Keratinocyte (primary cell): ENCODE results near the gene EXOSC5. TPM values are rescaled to one million over a fixed set of nuclear protein-coding genes. Genes with fewer than 3 reads are reported as not detected.

Experiments used
- DNase-seq: peaks from one replicate; pipeline ENCODE4 v3.0.0-alpha.2; 2011; ENCODE audit warnings: low read depth, missing footprints, low spot score
- FAIRE-seq: peaks from 2 replicates; lab custom pipeline; 2011; peaks lifted over from hg19 to GRCh38; lab: Jason Lieb, UNC
- H2AFZ ChIP-seq: 2 replicates; pipeline ENCODE4 v1.6.0; 2012; ENCODE audit warnings: low read length, control low read depth, inconsistent platforms; ENCODE audit not compliant: control insufficient read depth
- H3K27ac ChIP-seq: 2 replicates; pipeline ENCODE4 v1.5.1; 2011; ENCODE audit warnings: low read length; ENCODE audit not compliant: control insufficient read depth, insufficient read depth
- H3K27me3 ChIP-seq: 3 replicates; pipeline ENCODE4 v1.6.0; 2011; ENCODE audit warnings: low read length; ENCODE audit not compliant: control insufficient read depth, insufficient read depth; ENCODE audit errors: extremely low read depth
- H3K36me3 ChIP-seq, 2 experiments: 2 replicates in 1 of 2; 3 replicates in 1 of 2; pipeline ENCODE4 v1.5.1; 2011; ENCODE audit warnings: low read length in 2 of 2, mild to moderate bottlenecking in 1 of 2; ENCODE audit not compliant: control insufficient read depth in 2 of 2, insufficient read depth in 2 of 2; ENCODE audit errors: extremely low read depth in 1 of 2
- H3K4me1 ChIP-seq: 3 replicates; pipeline ENCODE4 v1.5.1; 2011; ENCODE audit warnings: low read length; ENCODE audit not compliant: control insufficient read depth, insufficient read depth; ENCODE audit errors: extremely low read depth
- H3K4me2 ChIP-seq: 3 replicates; pipeline ENCODE4 v1.6.0; 2011; ENCODE audit warnings: low read depth, low read length; ENCODE audit not compliant: control insufficient read depth, insufficient read depth; ENCODE audit errors: extremely low read depth
- H3K4me3 ChIP-seq, 3 experiments: fragments of 200-600 bp in 1 of 3; sonication (generic) in 1 of 3; 2 replicates in 2 of 3; 3 replicates in 1 of 3; pipeline ENCODE4 v1.5.1; 2011 to 2016; ENCODE audit warnings: low read length in 3 of 3, mild to moderate bottlenecking in 3 of 3, control low read depth in 2 of 3, inconsistent platforms in 1 of 3, low read depth in 1 of 3, mixed read lengths in 1 of 3, mixed run types in 1 of 3, moderate library complexity in 1 of 3; ENCODE audit not compliant: control insufficient read depth in 2 of 3, insufficient read depth in 2 of 3; ENCODE audit errors: extremely low read depth in 1 of 3
- H3K79me2 ChIP-seq: 2 replicates; pipeline ENCODE4 v1.6.0; 2012; ENCODE audit warnings: low read length; ENCODE audit not compliant: control insufficient read depth, insufficient read depth
- H3K9ac ChIP-seq: 3 replicates; pipeline ENCODE4 v1.6.0; 2011; ENCODE audit warnings: low read length; ENCODE audit not compliant: control insufficient read depth, insufficient read depth; ENCODE audit errors: extremely low read depth
- H3K9me1 ChIP-seq: 3 replicates; pipeline ENCODE4 v1.6.0; 2011; ENCODE audit warnings: low read length; ENCODE audit not compliant: control insufficient read depth, insufficient read depth; ENCODE audit errors: extremely low read depth
- H3K9me3 ChIP-seq: 2 replicates; pipeline ENCODE4 v1.5.1; 2012; ENCODE audit warnings: low read depth, low read length; ENCODE audit not compliant: control insufficient read depth
- H4K20me1 ChIP-seq: 3 replicates; pipeline ENCODE4 v1.6.0; 2011; ENCODE audit warnings: low read length; ENCODE audit not compliant: control insufficient read depth, insufficient read depth; ENCODE audit errors: extremely low read depth
- EZH2 ChIP-seq: IDR thresholded peaks from one replicate; pipeline ENCODE4 v1.6.1; 2012; ENCODE audit warnings: inconsistent platforms, mild to moderate bottlenecking, low read length, moderate library complexity
- dilution Hi-C: fragments of 300-500 bp; cut with MboI; formaldehyde crosslinking; loops from one replicate; pipeline ENCODE4 v1.7.0; 2020; ENCODE audit warnings: low sequenced_read_pairs; ENCODE audit not compliant: extremely low pct_ligation_motif_present
- polyA plus RNA-seq, 5 experiments: library from polyadenylated mRNA; depleted of rRNA in 3 of 5; stranded (reverse) in 3 of 5; stranded (forward) in 1 of 5; unstranded in 1 of 5; fragments of >200 nt; gene quantifications; 1 replicate in 1 of 5; 2 replicates in 3 of 5; 3 replicates in 1 of 5; pipeline versions ENCODE4 v1.2.1 to v1.2.3, GENCODE V29; 2011 to 2012; ENCODE audit warnings: missing spikeins in 2 of 5, low read depth in 1 of 5, low replicate concordance in 1 of 5
- TF ChIP-seq, protein P1 (sequence below), 3 experiments: IDR thresholded peaks in 1 of 3; conservative IDR thresholded peaks in 1 of 3; optimal IDR thresholded peaks in 1 of 3; 2 replicates in 2 of 3; 3 replicates in 1 of 3; pipeline versions ENCODE3 to v1.5.1; 2011; ENCODE audit warnings: low read length in 3 of 3, mild to moderate bottlenecking in 3 of 3, moderate library complexity in 2 of 3, control low read depth in 1 of 3, inconsistent platforms in 1 of 3; ENCODE audit not compliant: insufficient read depth in 2 of 3; ENCODE audit errors: extremely low read depth in 1 of 3

The EXOSC5 gene
- polyA plus RNA-seq, 1 donor (not counting 4 experiments of a cell fraction or from before 2014, with no cell fraction given), result 12.5 TPM

DNA sequence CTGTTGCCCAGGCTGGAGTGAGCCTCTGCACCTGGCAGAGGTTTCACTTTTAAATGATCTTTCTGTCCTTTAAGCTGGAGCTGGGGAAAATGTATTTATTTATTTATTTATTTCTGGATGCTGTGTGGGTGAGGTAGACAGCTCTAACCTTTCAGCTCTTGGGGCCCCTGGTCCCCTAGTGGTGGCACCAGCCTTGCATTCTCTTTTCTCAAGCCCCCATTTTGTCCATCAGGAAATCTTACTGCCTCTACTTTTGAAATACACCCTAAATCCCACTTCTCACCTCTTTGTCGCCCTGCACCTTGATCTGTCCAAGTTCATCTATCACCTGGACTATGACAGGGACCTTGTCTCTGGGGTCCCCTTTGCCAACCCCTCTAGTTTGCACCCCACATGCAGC, 31.1 kb downstream of the EXOSC5 start:
- peaks cover 26% of the 10 kb centered on the region for H3K4me1 ChIP-seq
- no peak overlapping the region for H3K27ac ChIP-seq
- H3K36me3 ChIP-seq, result no peaks in the 10 kb centered on the region
- TF ChIP-seq EZH2, result no peak
- TF ChIP-seq, protein P1, sequence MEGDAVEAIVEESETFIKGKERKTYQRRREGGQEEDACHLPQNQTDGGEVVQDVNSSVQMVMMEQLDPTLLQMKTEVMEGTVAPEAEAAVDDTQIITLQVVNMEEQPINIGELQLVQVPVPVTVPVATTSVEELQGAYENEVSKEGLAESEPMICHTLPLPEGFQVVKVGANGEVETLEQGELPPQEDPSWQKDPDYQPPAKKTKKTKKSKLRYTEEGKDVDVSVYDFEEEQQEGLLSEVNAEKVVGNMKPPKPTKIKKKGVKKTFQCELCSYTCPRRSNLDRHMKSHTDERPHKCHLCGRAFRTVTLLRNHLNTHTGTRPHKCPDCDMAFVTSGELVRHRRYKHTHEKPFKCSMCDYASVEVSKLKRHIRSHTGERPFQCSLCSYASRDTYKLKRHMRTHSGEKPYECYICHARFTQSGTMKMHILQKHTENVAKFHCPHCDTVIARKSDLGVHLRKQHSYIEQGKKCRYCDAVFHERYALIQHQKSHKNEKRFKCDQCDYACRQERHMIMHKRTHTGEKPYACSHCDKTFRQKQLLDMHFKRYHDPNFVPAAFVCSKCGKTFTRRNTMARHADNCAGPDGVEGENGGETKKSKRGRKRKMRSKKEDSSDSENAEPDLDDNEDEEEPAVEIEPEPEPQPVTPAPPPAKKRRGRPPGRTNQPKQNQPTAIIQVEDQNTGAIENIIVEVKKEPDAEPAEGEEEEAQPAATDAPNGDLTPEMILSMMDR (optimal IDR thresholded peaks at IDR 0.05 in 1 of 3, IDR thresholded peaks at IDR 0.05 in 1 of 3, conservative IDR thresholded peaks at IDR 0.05 in 1 of 3; ENCODE audit: extremely low read depth in 1 of 3, insufficient read depth in 2 of 3, low read length in 3 of 3), result peak in 2 of 3 experiments; percentile 21 to 22
- dilution Hi-C loops, result no loop called here
- H3K4me2 ChIP-seq, result no peak overlapping the region
- H3K9me1 ChIP-seq, result peaks cover 2% of the 10 kb centered on the region
- H2AFZ ChIP-seq, result no peak overlapping the region
- H3K9me3 ChIP-seq, result no peaks in the 10 kb centered on the region
- H3K27me3 ChIP-seq, result no peaks in the 10 kb centered on the region
- no peak for FAIRE-seq
- H3K4me3 ChIP-seq, result no peak overlapping the region
- H3K9ac ChIP-seq, result no peak overlapping the region
- DNase-seq, result no peak
- peaks cover 12% of the 10 kb centered on the region for H3K79me2 ChIP-seq
- no peaks in the 10 kb centered on the region for H4K20me1 ChIP-seq

DNA sequence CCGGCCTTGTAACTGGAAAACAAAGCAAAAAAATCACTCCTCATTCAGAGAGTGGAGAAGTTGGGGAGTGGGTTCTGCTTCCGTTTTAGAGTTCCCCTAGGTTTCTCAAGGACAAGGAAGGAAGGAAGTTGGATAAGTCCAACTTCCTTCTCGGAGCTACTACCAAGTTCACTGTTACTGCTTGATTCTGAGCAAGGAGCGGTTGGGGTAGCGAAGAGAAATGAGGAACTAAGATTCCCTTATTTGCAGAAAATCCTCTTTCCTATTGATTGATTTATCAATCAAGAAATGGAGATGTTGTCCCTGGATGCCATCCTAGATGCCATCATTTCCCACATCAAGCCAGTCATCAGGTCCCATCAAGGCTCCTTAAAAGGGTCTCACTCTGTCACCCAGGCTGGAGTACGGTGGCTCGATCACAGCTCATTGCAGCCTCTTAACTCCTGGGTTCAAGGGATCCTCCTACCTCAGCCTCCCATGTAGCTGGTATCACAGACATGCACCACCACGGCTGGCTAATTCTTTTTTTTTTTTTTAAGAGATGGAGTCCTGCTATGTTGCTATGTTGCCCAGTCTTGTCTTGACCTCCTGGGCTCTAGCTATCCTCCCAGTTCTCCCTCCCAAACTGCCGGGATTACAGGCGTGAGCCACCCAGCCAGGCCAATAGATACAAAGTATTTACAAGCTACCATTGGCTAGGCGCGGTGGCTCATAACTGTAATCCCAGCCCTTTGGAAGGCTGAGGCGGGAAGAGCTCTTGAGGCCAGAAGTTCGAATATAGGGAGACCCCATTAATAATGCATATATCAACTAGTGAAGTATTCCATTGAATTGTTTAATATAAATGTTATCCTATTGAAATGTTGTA, 32.4 kb downstream of the EXOSC5 start:
- Histone ChIP-seq H3K9ac (peak overlapping the region; percentile 91), H3K4me1 (peaks cover 26% of the 10 kb centered on the region), H3K4me2 (peak overlapping the region; percentile 91), H3K36me3 (no peaks in the 10 kb centered on the region), H3K4me3 (peak overlapping the region; percentile 70 to 88 (median 74)), H3K9me3 (no peaks in the 10 kb centered on the region), H2AFZ (peak overlapping the region; percentile 52), H3K27ac (peak overlapping the region; percentile 82), H4K20me1 (no peaks in the 10 kb centered on the region), H3K79me2 (peaks cover 12% of the 10 kb centered on the region), H3K27me3 (no peaks in the 10 kb centered on the region), H3K9me1 (peaks cover 2% of the 10 kb centered on the region)
- dilution Hi-C loops, result no loop called here
- TF ChIP-seq EZH2, result no peak
- no peak for DNase-seq
- no peak for FAIRE-seq
